ENCODE data around the gene CDH2. TPM values are rescaled to one million over a fixed set of nuclear protein-coding genes. Genes with fewer than 3 reads are reported as not detected.

The CDH2 gene
- total and polyA plus RNA-seq, 2 donors (not counting 1 experiment from before 2014, with no cell fraction given), result 2.0 to 15.3 TPM

DNA sequence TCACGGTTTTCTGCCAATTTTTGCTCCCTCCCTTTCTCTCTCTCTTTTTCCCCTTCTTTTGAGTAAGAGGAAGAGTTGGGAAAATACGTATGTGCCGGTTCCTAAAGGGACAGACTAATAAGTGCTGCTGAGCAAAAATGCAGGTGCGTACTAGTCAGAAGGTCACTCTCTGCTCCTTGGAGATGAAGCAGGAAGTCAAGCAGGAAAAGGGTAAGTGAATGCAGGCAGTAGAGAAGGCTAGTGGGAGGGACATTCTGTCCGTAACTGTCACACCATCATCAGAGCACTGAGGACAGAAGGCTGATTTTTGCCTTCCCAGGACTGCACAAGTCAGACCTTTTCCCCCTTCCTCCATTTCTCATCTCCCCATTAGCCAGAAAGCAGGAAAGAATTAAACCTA is 105.7 kb downstream of the CDH2 start:
- Histone ChIP-seq H3K79me2 (ENCODE audit: control insufficient read depth, insufficient read depth, low read length) (no peaks in the 10 kb centered on the region), H2AFZ (ENCODE audit: low read length) (no peak overlapping the region), H3K27me3 (ENCODE audit: control insufficient read depth, insufficient read depth, low read length) (no peaks in the 10 kb centered on the region)

DNA sequence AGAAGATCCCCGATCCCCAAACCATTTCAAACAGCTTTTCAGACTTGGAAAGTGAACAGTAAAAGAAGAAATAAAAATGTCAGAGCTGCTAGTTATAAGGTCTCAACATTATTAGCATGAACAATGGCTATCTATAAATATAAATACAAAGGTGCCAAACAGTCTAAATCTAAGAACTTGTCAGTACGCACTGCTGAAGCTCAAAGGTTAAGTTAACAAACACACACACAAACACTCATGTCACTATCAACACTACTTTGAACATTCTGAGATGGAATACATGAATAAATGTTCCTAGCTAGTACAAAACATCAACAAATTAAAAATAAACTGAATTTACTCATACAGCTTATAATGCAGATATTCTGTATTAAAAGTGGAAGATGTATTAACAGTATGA is 108.7 kb downstream of the CDH2 start:
- no peak overlapping the region for H3K9ac ChIP-seq (ENCODE audit: insufficient read depth, low read length)
- no peak overlapping the region for H3K4me3 ChIP-seq (replicated peaks in 1 of 4; ENCODE audit: control extremely low read depth in 1 of 4, insufficient read depth in 1 of 4, low read depth in 3 of 4, low read length in 4 of 4)
- no peaks in the 10 kb centered on the region for H3K79me2 ChIP-seq (ENCODE audit: control insufficient read depth, insufficient read depth, low read length)

More for the DNA sequence above, 105.7 kb downstream of the CDH2 start:
- no peak for DNase-seq (ENCODE audit: low read depth in 2 of 2)
- H3K9ac ChIP-seq (ENCODE audit: insufficient read depth, low read length), result no peak overlapping the region
- H3K27ac ChIP-seq (ENCODE audit: insufficient read depth, low read length), result no peak overlapping the region
- H3K4me1 ChIP-seq (ENCODE audit: control insufficient read depth, extremely low read depth, insufficient read depth, low read length), result no peaks in the 10 kb centered on the region
- H3K9me3 ChIP-seq (ENCODE audit: control insufficient read depth, insufficient read depth, low read depth, low read length), result no peaks in the 10 kb centered on the region
- H3K4me2 ChIP-seq (ENCODE audit: extremely low read depth, insufficient read depth, low read length), result no peak overlapping the region
- no peaks in the 10 kb centered on the region for H4K20me1 ChIP-seq (ENCODE audit: control insufficient read depth, extremely low read depth, insufficient read depth, low read length)
- H3K36me3 ChIP-seq (ENCODE audit: control insufficient read depth, insufficient read depth, low read length), result no peaks in the 10 kb centered on the region
- TF ChIP-seq, protein P1, sequence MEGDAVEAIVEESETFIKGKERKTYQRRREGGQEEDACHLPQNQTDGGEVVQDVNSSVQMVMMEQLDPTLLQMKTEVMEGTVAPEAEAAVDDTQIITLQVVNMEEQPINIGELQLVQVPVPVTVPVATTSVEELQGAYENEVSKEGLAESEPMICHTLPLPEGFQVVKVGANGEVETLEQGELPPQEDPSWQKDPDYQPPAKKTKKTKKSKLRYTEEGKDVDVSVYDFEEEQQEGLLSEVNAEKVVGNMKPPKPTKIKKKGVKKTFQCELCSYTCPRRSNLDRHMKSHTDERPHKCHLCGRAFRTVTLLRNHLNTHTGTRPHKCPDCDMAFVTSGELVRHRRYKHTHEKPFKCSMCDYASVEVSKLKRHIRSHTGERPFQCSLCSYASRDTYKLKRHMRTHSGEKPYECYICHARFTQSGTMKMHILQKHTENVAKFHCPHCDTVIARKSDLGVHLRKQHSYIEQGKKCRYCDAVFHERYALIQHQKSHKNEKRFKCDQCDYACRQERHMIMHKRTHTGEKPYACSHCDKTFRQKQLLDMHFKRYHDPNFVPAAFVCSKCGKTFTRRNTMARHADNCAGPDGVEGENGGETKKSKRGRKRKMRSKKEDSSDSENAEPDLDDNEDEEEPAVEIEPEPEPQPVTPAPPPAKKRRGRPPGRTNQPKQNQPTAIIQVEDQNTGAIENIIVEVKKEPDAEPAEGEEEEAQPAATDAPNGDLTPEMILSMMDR (conservative IDR thresholded peaks at IDR 0.05 in 1 of 2, IDR thresholded peaks at IDR 0.05 in 1 of 2; ENCODE audit: low read depth in 1 of 2, low read length in 2 of 2), result no peak
- TF ChIP-seq EZH2 (IDR thresholded peaks at IDR 0.05; ENCODE audit: low read length, missing control alignments), result no peak
- no peak overlapping the region for H3K4me3 ChIP-seq (replicated peaks in 1 of 4; ENCODE audit: control extremely low read depth in 1 of 4, insufficient read depth in 1 of 4, low read depth in 3 of 4, low read length in 4 of 4)

DNA sequence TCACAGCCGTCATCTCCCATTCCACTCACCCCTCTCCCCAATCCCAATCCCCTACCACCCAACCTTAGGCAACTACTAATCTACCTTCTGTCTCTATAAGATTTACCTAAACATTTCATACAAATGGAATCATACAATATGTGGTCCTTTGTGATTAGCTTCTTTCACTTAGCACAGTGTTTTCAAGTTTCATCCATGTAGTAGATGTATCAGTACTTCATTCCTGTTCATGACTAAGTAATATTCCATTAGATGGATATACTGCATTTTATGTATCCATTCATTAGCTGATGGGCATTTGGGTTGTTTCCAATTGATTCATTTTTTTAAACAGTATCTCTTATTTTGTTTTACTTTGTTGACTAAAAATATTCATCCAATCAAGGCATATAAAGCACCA is 109.6 kb downstream of the CDH2 start:
- H3K4me1 ChIP-seq (ENCODE audit: control insufficient read depth, extremely low read depth, insufficient read depth, low read length), result peaks cover 8% of the 10 kb centered on the region
- H3K27ac ChIP-seq (ENCODE audit: insufficient read depth, low read length), result no peak overlapping the region
- no peaks in the 10 kb centered on the region for H3K79me2 ChIP-seq (ENCODE audit: control insufficient read depth, insufficient read depth, low read length)
- H3K9me3 ChIP-seq (ENCODE audit: control insufficient read depth, insufficient read depth, low read depth, low read length), result no peaks in the 10 kb centered on the region
- no peaks in the 10 kb centered on the region for H3K36me3 ChIP-seq (ENCODE audit: control insufficient read depth, insufficient read depth, low read length)
- no peak for TF ChIP-seq EZH2 (IDR thresholded peaks at IDR 0.05; ENCODE audit: low read length, missing control alignments)
- TF ChIP-seq, protein P1 (conservative IDR thresholded peaks at IDR 0.05 in 1 of 2, IDR thresholded peaks at IDR 0.05 in 1 of 2; ENCODE audit: low read depth in 1 of 2, low read length in 2 of 2), result no peak
- H4K20me1 ChIP-seq (ENCODE audit: control insufficient read depth, extremely low read depth, insufficient read depth, low read length), result no peaks in the 10 kb centered on the region
- no peak overlapping the region for H2AFZ ChIP-seq (ENCODE audit: low read length)
- H3K4me3 ChIP-seq (replicated peaks in 1 of 4; ENCODE audit: control extremely low read depth in 1 of 4, insufficient read depth in 1 of 4, low read depth in 3 of 4, low read length in 4 of 4), result no peak overlapping the region
- no peaks in the 10 kb centered on the region for H3K27me3 ChIP-seq (ENCODE audit: control insufficient read depth, insufficient read depth, low read length)
- H3K9ac ChIP-seq (ENCODE audit: insufficient read depth, low read length), result no peak overlapping the region
- H3K4me2 ChIP-seq (ENCODE audit: extremely low read depth, insufficient read depth, low read length), result no peak overlapping the region
- no peak for DNase-seq (ENCODE audit: low read depth in 2 of 2)

More for the DNA sequence above, 108.7 kb downstream of the CDH2 start:
- Histone ChIP-seq H2AFZ (ENCODE audit: low read length) (peak overlapping the region; percentile 47), H3K4me2 (ENCODE audit: extremely low read depth, insufficient read depth, low read length) (no peak overlapping the region), H3K27ac (ENCODE audit: insufficient read depth, low read length) (no peak overlapping the region), H3K4me1 (ENCODE audit: control insufficient read depth, extremely low read depth, insufficient read depth, low read length) (peaks cover 8% of the 10 kb centered on the region), H3K36me3 (ENCODE audit: control insufficient read depth, insufficient read depth, low read length) (no peaks in the 10 kb centered on the region), H4K20me1 (ENCODE audit: control insufficient read depth, extremely low read depth, insufficient read depth, low read length) (no peaks in the 10 kb centered on the region), H3K9me3 (ENCODE audit: control insufficient read depth, insufficient read depth, low read depth, low read length) (no peaks in the 10 kb centered on the region), H3K27me3 (ENCODE audit: control insufficient read depth, insufficient read depth, low read length) (no peaks in the 10 kb centered on the region)
- TF ChIP-seq EZH2 (IDR thresholded peaks at IDR 0.05; ENCODE audit: low read length, missing control alignments), result no peak
- TF ChIP-seq, protein P1 (conservative IDR thresholded peaks at IDR 0.05 in 1 of 2, IDR thresholded peaks at IDR 0.05 in 1 of 2; ENCODE audit: low read depth in 1 of 2, low read length in 2 of 2), result no peak
- DNase-seq (ENCODE audit: low read depth in 2 of 2), result no peak
